Activated naive CD4-positive, alpha-beta T cell treated with anti-CD3 and anti-CD28 coated beads, Interleukin-2, amount 10 ng/mL, durations not matched to agents 7 days and 5 days (primary cell): Measurements from ENCODE around the gene SNED1.
A peak's percentile ranks its signal among the peaks of the same experiment; 100 is the strongest.

Source experiments
- CTCF ChIA-PET: fragments of 350-600 bp; sonication (Branson Sonifier 250); formaldehyde crosslinking; loops from one replicate; lab custom pipeline; 2021; ENCODE audit warnings: antibody characterized with exemption; lab: Charles Lee
- DNase-seq: peaks from one replicate; pipeline ENCODE4 v3.0.0-alpha.2; 2020
- H3K27ac Mint-ChIP-seq: one replicate; pipeline ENCODE4 v1.8.0; 2021; ENCODE audit warnings: mild to moderate bottlenecking, moderate library complexity, mixed read lengths
- H3K27me3 Mint-ChIP-seq: one replicate; pipeline ENCODE4 v1.8.0; 2021; ENCODE audit warnings: mild to moderate bottlenecking, mixed read lengths
- H3K36me3 Mint-ChIP-seq: one replicate; pipeline ENCODE4 v1.8.0; 2021; ENCODE audit warnings: mixed read lengths
- H3K4me1 Mint-ChIP-seq: one replicate; pipeline ENCODE4 v1.8.0; 2021; ENCODE audit warnings: mixed read lengths
- H3K4me3 Mint-ChIP-seq: one replicate; pipeline ENCODE4 v1.8.0; 2021; ENCODE audit warnings: mild to moderate bottlenecking, moderate library complexity, mixed read lengths
- H3K9me3 Mint-ChIP-seq: one replicate; pipeline ENCODE4 v1.8.0; 2021; ENCODE audit warnings: mixed read lengths

The SNED1 gene

GRCh38 chr2:241038374-241039180 lies 40.2 kb downstream of the SNED1 start:
- Mint-ChIP-seq H3K4me1 (peaks cover 31% of the 10 kb centered on the region), H3K4me3 (peak overlapping the region; percentile 72), H3K27me3 (peaks cover 52% of the 10 kb centered on the region), H3K27ac (peak overlapping the region; percentile 76), H3K36me3 (peaks cover 3% of the 10 kb centered on the region), H3K9me3 (no peaks in the 10 kb centered on the region)
- no peak for DNase-seq
- CTCF ChIA-PET, result no interaction called here

DNA sequence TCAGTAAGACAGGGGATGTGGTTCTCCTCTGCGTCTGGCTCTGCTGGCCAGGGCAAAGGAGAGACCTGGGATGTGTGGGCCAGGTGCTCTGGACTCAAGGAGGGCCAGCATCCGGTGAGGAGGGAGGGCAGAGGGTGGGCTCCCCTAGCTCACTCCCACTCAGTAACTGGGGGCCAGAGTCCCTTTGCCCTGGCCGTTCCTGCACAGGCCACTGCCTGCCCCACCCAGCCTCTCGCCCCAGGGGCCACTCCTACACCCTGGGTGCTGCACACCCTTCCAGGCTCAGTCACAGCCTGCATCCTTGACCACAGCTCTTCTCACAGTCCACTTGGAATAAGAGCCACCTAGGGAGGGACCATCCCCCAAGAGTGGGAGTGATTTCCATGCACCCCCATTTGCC lies 41.0 kb downstream of the SNED1 start:
- DNase-seq, result no peak

GRCh38 chr2:241040081-241040803 lies 41.8 kb downstream of the SNED1 start:
- CTCF ChIA-PET, result no interaction called here
- H3K27ac Mint-ChIP-seq, result no peak overlapping the region
- no peak overlapping the region for H3K4me3 Mint-ChIP-seq
- no peaks in the 10 kb centered on the region for H3K9me3 Mint-ChIP-seq
- H3K36me3 Mint-ChIP-seq, result peaks cover 3% of the 10 kb centered on the region
- H3K4me1 Mint-ChIP-seq, result peaks cover 31% of the 10 kb centered on the region
- DNase-seq, result no peak
- peaks cover 39% of the 10 kb centered on the region for H3K27me3 Mint-ChIP-seq

More for the DNA sequence above, 41.0 kb downstream of the SNED1 start:
- no peak overlapping the region for H3K27ac Mint-ChIP-seq
- H3K27me3 Mint-ChIP-seq, result peaks cover 45% of the 10 kb centered on the region
- H3K9me3 Mint-ChIP-seq, result no peaks in the 10 kb centered on the region
- H3K36me3 Mint-ChIP-seq, result peaks cover 3% of the 10 kb centered on the region
- CTCF ChIA-PET, result no interaction called here
- no peak overlapping the region for H3K4me3 Mint-ChIP-seq
- peaks cover 31% of the 10 kb centered on the region for H3K4me1 Mint-ChIP-seq

- Mint-ChIP-seq H3K4me1 (peaks cover 29% of the 10 kb centered on the region), H3K27ac (no peak overlapping the region), H3K27me3 (peaks cover 30% of the 10 kb centered on the region), H3K9me3 (no peaks in the 10 kb centered on the region), H3K36me3 (peaks cover 6% of the 10 kb centered on the region), H3K4me3 (no peak overlapping the region)
- DNase-seq, result no peak
- CTCF ChIA-PET, result no interaction called here
Measured at GRCh38 chr2:241041589-241042158, 43.3 kb downstream of the SNED1 start.

DNA sequence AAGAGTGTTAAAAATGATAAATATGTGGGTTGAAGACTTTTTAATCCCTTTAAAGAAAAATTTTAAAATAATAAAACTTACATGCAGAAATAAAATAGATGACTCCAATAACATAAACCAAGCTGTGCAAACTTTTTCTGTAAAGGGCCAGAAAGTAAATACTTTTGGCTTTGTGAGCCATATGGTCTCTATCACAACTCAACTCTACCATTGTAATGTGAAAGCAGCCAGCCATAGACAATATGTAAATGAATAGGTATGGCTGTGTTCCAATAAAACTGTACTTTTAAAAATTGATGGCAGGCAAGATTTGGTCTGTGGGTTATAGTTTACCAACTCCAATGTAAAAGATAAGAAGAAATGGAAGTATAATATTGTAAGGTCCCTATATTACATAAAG lies 45.2 kb downstream of the SNED1 start:
- no peak for DNase-seq
- Mint-ChIP-seq H3K27me3 (peaks cover 21% of the 10 kb centered on the region), H3K9me3 (no peaks in the 10 kb centered on the region), H3K4me1 (peaks cover 14% of the 10 kb centered on the region), H3K27ac (no peak overlapping the region), H3K36me3 (peaks cover 6% of the 10 kb centered on the region), H3K4me3 (no peak overlapping the region)
- CTCF ChIA-PET, result no interaction called here

GRCh38 chr2:241047253-241048010 lies 49.0 kb downstream of the SNED1 start:
- CTCF ChIA-PET, result interaction anchor here (1.1 kb wide), 1 partner anchor 134 kb away, joined by 3 read pairs; no protein-coding TSS in a partner anchor

DNA sequence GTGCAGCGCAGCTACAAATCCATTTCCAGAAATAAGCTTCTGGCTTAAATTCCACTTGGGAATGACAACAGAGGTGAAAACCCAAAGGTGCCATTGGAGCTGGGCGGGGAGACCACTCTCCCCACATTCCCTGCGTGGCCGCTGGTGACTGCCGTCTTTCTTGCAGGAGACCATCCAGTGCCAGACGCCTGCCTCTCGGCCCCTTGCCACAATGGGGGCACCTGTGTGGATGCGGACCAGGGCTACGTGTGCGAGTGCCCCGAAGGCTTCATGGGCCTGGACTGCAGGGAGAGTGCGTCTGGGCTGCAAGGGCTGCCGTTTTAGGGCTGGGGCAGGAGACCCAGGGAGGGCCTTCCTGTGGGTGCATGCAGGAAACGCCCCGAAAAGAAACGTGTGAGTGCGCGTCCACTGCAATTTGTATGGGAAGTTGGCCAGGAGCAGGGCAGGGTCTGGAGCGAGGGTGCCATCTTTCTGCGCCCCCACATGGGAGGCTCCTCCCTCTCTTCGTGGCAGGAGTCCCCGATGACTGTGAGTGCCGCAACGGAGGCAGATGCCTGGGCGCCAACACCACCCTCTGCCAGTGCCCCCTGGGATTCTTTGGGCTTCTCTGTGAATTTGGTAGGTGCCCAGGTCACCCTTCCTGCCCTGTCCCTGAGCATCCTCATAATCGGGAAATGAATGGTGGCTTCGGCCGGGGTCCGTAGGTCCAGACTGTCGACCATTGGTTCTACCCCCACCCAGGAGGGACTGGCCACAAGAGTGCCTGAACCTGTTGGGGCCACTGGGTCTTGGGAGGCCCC lies 49.9 kb downstream of the SNED1 start:
- Mint-ChIP-seq H3K36me3 (peaks cover 3% of the 10 kb centered on the region), H3K4me3 (no peak overlapping the region), H3K27me3 (peaks cover 4% of the 10 kb centered on the region), H3K27ac (no peak overlapping the region), H3K4me1 (no peaks in the 10 kb centered on the region), H3K9me3 (no peaks in the 10 kb centered on the region)
- CTCF ChIA-PET, result no interaction called here
- DNase-seq, result no peak

More at GRCh38 chr2:241047253-241048010, 49.0 kb downstream of the SNED1 start:
- H3K9me3 Mint-ChIP-seq, result no peaks in the 10 kb centered on the region
- no peaks in the 10 kb centered on the region for H3K4me1 Mint-ChIP-seq
- peaks cover 7% of the 10 kb centered on the region for H3K27me3 Mint-ChIP-seq
- no peak overlapping the region for H3K27ac Mint-ChIP-seq
- H3K36me3 Mint-ChIP-seq, result peaks cover 3% of the 10 kb centered on the region
- no peak for DNase-seq
- H3K4me3 Mint-ChIP-seq, result no peak overlapping the region

DNA sequence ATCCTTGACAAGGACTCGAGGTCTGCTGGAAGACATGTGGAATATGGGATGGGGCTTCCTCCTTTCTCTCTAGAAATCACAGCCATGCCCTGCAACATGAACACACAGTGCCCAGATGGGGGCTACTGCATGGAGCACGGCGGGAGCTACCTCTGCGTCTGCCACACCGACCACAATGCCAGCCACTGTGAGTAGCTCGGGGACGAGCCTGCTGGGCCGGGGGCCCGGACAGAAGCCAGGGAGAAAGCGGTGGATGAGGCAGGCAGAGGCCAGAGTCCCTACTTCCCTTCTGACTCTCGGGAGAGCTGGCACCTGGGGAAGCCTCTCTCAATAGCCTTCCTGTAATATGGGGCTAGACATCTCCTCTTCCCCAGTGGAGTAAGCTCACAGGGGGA lies 50.5 kb downstream of the SNED1 start:
- CTCF ChIA-PET, result no interaction called here
- no peak for DNase-seq
- peaks cover 4% of the 10 kb centered on the region for H3K27me3 Mint-ChIP-seq
- no peak overlapping the region for H3K27ac Mint-ChIP-seq
- no peaks in the 10 kb centered on the region for H3K9me3 Mint-ChIP-seq
- H3K4me3 Mint-ChIP-seq, result no peak overlapping the region
- H3K4me1 Mint-ChIP-seq, result no peaks in the 10 kb centered on the region
- H3K36me3 Mint-ChIP-seq, result peaks cover 3% of the 10 kb centered on the region

- H3K4me3 Mint-ChIP-seq, result no peak overlapping the region
- H3K4me1 Mint-ChIP-seq, result no peaks in the 10 kb centered on the region
- no peak for DNase-seq
- CTCF ChIA-PET, result no interaction called here
- peaks cover 3% of the 10 kb centered on the region for H3K36me3 Mint-ChIP-seq
- H3K27me3 Mint-ChIP-seq, result no peaks in the 10 kb centered on the region
- no peaks in the 10 kb centered on the region for H3K9me3 Mint-ChIP-seq
- no peak overlapping the region for H3K27ac Mint-ChIP-seq
Measured at GRCh38 chr2:241049739-241050623, 51.6 kb downstream of the SNED1 start.

- CTCF ChIA-PET, result no interaction called here
- no peaks in the 10 kb centered on the region for H3K27me3 Mint-ChIP-seq
Measured at GRCh38 chr2:241050624-241051577, 52.5 kb downstream of the SNED1 start.

GRCh38 chr2:241051578-241052487 lies 53.4 kb downstream of the SNED1 start:
- Mint-ChIP-seq H3K4me3 (no peak overlapping the region), H3K27me3 (no peaks in the 10 kb centered on the region)
- peak; percentile 16 for DNase-seq

More at GRCh38 chr2:241050624-241051577, 52.5 kb downstream of the SNED1 start:
- DNase-seq, result peak; percentile 18
- Mint-ChIP-seq H3K27ac (no peak overlapping the region), H3K9me3 (no peaks in the 10 kb centered on the region), H3K4me3 (no peak overlapping the region), H3K4me1 (no peaks in the 10 kb centered on the region), H3K36me3 (peaks cover under 1% of the 10 kb centered on the region)

More at GRCh38 chr2:241051578-241052487, 53.4 kb downstream of the SNED1 start:
- Mint-ChIP-seq H3K9me3 (no peaks in the 10 kb centered on the region), H3K27ac (no peak overlapping the region), H3K36me3 (no peaks in the 10 kb centered on the region), H3K4me1 (no peaks in the 10 kb centered on the region)
- CTCF ChIA-PET, result no interaction called here
